GM21360 (cell line): ENCODE measurements around the gene SLC7A9.

Experiments
- ATAC-seq: cut with Tn5 transposase; IDR thresholded peaks from one replicate; pipeline ENCODE4 v1.9.1; 2021; ENCODE audit warnings: mild to moderate bottlenecking, moderate library complexity; ENCODE audit not compliant: unreplicated experiment

Gene SLC7A9

DNA sequence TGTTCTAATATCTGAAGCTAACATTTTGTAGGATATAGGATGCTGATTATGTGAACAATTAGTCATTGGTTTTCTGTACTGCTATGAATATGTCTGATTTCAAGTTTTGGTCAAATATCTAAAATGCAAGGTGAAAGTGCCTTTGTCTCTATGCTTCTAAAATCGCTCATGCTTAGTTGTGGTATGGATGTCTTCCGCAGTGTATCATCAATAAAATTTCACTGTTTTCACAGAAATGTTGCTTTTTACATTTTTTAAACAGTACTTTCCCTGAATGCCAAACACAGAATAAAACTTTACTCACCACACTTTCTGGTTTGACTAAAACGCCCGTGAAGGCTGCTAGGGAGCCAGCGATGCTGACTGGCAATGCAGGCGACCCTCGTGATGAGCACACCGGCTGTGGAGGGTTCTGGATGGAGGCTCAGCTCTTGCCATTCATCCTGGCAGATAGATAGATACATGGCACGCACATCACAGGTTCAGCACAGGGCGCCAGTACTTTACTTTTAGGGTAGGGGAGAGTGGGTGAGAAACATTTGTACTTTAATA, 40.1 kb downstream of the SLC7A9 start:
- ATAC-seq, result no peak

DNA sequence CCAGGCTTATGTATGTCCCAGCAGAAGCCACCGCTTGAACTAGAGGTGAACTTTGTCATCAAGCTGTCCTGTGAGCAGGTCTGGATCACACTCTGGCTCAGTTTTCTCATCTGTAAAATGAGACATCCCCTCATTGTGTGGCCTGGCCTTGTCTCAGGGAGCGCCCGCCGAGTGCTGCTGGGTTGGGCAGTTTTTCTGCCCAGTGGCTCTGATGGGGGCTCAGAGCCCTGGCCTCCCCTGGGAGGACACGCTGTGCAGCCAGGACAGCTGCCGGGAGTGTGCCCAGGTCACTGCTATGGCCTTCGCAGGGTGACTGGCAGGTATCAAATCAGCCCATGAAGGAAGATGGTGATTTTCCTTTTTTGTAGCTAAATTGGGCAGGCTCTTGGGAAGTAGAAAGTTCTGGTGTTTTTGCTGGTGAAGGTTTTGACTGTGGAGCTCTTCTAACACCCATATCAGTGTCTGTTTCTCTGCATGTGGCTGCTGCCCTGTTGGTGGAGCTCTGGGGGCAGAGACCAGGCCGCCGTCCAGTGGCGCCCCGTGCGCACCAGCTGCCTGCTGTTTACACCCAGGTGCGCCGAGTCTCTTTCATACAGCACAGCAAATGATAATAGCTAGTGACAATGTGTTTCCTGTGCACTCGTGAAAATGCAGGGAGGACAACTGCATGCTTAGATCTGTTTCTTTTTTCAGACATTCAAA, 40.8 kb downstream of the SLC7A9 start:
- ATAC-seq, result no peak

DNA sequence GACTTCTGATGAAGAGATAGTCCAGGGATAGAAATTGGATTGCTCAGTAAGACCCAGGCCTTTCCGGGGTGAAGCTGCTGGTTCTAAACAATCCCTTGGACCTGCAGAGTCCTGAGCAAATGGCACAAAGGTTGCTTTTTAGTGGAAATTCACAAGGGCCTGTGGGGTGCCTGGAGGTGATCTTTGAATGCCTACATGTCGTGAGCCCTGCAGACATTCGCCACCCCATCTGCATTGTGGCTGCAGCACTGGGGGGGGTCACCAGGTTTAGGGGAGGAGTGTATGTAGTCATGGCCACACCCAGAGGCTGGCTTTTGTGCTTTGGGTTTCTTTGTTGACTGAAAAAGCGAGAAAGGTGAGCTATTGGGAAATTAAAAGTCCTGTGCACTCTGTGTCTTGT, 41.4 kb downstream of the SLC7A9 start:
- no peak for ATAC-seq

- no peak for ATAC-seq
Measured at GRCh38 chr19:32824916-32825608, 44.5 kb downstream of the SLC7A9 start.

- ATAC-seq, result no peak
Measured at GRCh38 chr19:32824191-32824751, 45.3 kb downstream of the SLC7A9 start.

- no peak for ATAC-seq
Measured at GRCh38 chr19:32823747-32824102, 45.8 kb downstream of the SLC7A9 start.

DNA sequence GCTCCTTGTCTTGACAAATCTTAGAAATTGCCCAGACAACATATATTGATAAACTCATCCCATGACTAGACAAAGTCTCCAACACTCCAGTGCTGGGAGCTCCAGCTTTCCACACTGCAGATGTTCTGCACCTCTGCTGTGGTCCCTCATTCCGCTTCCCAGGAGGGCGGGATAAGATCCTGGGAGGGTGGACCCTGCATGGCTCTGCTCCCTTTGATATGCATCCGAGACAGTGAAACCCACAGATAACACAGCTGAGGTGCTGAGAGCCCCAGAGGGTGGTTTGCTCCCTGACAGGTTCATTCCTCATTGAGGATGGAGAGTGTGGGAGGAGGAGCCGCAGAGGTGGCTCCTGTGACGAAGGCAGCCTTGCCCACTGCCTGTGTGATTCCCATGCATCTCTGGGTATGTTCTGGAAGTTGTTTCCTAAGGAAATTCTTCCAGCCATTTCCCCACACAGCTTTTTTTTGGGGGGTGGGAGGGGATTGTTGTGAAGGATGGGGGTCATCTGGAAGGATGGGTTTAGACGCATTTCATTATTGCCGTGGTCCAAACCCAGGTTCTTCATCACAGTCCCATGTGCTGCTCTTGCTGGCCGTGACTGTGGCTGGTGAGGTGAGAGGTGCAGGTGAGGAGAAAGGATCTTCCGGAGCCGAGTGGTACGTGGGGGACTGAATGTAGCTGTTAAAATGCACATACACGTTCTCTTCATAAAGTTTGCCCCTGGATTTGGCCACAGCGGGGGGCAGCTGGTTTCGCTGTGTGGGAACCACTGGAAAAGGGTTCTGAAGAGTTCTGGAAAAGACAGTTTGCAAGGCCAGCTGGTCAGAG, 46.4 kb downstream of the SLC7A9 start:
- no peak for ATAC-seq

GRCh38 chr19:32819419-32820400, 49.9 kb downstream of the SLC7A9 start:
- ATAC-seq, result no peak

GRCh38 chr19:32818536-32818935, 51.0 kb downstream of the SLC7A9 start:
- no peak for ATAC-seq

DNA sequence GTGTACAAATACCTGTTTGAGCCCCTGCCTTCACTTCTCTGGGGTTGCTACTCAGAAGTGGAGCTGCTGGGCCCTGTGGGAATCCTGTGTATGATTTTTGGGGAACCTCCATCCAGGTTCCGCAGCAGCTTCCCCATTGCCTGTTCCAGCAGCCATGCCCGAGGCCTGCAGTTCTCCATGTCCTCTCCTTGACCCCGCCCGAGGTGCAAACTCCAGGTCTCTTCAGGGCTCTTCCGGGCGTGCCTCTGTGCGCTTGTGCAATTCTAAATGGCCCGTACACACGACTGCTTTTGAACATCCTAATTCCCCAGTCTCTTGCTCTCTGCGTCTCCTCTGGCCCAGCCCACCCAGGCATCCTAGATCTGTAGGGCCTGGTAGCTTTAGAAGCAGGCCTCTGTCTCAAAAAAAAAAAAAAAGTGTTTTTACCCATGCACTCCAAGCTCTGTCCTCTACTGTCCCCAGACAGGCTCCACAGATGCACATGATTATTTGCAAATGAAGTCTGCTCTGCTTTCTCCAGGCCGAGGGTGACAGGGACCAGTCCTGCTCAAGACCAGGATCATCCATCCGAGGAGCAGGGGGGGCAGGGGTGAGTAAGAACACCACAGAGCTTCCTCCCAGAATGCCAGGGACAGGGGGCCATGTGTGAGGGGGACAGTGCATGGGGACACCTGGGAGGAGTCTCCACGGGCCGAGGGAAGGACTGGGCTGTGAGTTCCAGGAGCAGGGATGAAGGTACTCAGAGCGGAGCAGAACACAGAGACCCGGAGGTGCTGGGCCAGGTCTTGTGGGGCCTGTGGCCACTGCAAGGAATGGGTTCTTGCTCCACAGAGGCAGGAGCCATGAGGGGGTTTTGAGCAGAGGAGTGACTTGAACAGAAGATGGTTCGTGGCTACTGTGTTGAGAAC, 51.7 kb downstream of the SLC7A9 start:
- ATAC-seq, result no peak

GRCh38 chr19:32816555-32817099, 52.9 kb downstream of the SLC7A9 start:
- no peak for ATAC-seq

DNA sequence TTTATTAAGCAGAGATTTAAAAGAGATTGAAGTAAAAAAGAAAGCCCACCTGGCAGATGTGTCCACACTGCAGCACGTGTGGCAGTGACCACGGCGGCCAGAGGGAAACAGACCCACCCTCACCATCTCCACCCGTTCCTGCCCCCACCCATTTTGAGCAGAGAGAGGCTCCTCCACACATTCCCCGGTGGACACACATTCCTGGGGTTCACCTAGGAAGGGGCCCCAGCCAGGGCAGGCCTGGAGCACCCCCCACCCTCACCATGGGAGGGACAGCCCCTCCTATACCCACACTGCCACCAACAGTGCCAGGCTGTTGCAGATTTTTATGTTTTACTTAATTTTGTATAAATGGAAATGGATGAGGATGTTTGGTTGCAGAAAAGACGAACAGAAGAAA, 54.9 kb downstream of the SLC7A9 start:
- ATAC-seq, result no peak

DNA sequence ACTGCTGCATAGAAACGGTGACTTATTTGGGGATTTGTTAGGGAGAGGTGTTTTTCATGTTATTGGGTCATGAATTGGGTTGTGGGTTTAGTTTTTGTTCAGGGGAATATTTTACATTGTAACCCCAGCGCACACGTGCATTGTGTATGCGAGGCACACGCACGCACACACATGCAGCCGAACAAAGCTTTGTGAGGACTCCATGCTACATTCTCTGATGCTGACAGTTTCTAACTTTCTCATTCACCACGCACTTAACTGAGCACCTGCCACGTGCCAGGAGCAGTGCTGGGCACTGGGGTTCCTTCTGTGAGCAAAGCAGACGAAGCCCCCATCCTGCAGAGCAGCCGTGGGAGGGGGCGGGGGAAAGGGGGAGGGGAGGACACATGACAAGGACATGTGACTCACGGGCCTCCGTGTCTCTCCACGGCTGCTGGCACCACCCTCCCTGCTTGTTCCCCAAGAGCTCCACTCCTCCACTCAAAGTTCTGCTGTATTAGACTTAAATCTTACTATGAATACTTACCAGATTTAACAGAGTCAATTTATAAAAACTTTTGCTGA, 55.6 kb downstream of the SLC7A9 start:
- ATAC-seq, result no peak

GRCh38 chr19:32812571-32812970, 57.0 kb downstream of the SLC7A9 start:
- no peak for ATAC-seq

DNA sequence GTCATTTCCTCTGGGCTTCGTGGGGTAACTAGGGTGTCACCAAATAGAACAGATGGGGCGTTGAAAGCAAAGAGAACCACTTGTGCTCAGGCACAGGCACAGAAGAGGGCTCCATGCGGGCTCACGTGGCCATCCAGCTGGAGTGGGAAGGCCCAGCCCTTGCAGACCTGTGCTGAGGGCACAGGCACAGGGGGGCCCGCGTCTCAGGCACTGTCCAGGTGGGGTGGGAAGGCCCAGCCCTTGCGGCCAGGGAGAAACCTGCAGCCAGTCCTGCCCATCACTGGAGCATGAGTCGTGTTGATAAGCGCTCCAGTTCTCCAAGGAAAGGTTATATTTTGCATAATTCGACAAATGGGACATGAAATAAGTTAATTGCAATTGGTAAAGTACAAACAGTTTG, 57.5 kb downstream of the SLC7A9 start:
- no peak for ATAC-seq

GRCh38 chr19:32811151-32811550, 58.4 kb downstream of the SLC7A9 start:
- no peak for ATAC-seq

- no peak for ATAC-seq
Measured at GRCh38 chr19:32810452-32810851, 59.1 kb downstream of the SLC7A9 start.

DNA sequence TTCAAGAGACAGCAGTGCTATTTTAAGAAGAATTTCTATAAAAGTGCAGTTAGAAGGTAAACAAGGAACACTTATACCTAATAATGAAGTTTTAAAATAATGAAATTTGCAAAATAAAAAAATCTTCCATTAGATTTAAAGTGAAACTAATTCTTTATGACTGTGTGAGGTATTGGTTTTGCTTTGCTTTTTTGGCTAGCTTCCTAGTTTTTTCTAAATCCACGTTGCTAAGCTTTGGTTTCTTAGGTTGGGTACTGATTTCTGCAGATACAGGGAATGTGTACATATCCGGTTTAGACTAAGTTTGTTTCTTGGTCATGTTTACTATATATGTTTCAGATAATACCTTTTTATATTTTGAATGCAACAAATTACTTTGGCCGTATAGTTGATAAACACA, 59.8 kb downstream of the SLC7A9 start:
- no peak for ATAC-seq
